BE2C (cell line): Measurements from ENCODE around the gene TBC1D16.
A peak's percentile ranks its signal among the peaks of the same experiment; 100 is the strongest.

Experiments used
- DNase-seq: peaks from one replicate; pipeline ENCODE4 v3.0.0-alpha.2; 2020
- H3K27me3 ChIP-seq: fragments of 250-450 bp; sonication (Bioruptor Pico); 2 replicates; pipeline ENCODE4 v1.5.1; 2020; ENCODE audit warnings: mild to moderate bottlenecking
- H3K36me3 ChIP-seq: fragments of 250-450 bp; sonication (Bioruptor Pico); 2 replicates; pipeline ENCODE4 v1.5.1; 2020; ENCODE audit warnings: mild to moderate bottlenecking
- H3K4me1 ChIP-seq: fragments of 250-450 bp; sonication (Bioruptor Pico); 2 replicates; pipeline ENCODE4 v1.5.1; 2020
- H3K4me3 ChIP-seq: 2 replicates; pipeline ENCODE4 v1.5.1; 2011; ENCODE audit warnings: low read depth, low read length
- H3K9me3 ChIP-seq: fragments of 250-450 bp; sonication (Bioruptor Pico); 2 replicates; pipeline ENCODE4 v1.5.1; 2020
- TF ChIP-seq, protein P1 (sequence below): IDR thresholded peaks from 2 replicates; pipeline ENCODE4 v1.5.1; 2012; ENCODE audit warnings: mild to moderate bottlenecking, low read depth, low read length

TBC1D16 gene

DNA sequence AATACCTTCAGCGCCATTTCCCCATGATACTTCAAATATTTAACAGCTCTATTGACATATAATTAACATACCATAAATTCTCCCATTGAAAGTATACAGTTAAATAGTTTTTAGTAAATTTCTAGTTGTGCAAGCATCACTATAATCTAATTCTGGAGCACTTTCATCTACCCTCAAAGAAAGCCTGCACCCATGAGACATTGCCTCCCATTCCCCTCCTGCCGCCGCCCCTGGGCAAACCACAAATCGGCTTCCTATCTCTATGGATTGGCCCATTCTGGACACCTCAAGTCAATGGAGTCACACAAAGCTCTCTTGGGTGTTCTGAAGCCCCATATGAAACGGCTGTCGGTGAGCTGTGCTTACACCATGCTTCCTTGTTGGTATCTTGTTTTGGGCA, 119.2 kb downstream of the TBC1D16 start:
- no peaks in the 10 kb centered on the region for H3K9me3 ChIP-seq
- H3K4me1 ChIP-seq = peaks cover 3% of the 10 kb centered on the region; the same call in 1 of the 2 replicates
- DNase-seq = no peak
- H3K36me3 ChIP-seq = no peaks in the 10 kb centered on the region
- H3K4me3 ChIP-seq = no peak overlapping the region
- TF ChIP-seq, protein P1, sequence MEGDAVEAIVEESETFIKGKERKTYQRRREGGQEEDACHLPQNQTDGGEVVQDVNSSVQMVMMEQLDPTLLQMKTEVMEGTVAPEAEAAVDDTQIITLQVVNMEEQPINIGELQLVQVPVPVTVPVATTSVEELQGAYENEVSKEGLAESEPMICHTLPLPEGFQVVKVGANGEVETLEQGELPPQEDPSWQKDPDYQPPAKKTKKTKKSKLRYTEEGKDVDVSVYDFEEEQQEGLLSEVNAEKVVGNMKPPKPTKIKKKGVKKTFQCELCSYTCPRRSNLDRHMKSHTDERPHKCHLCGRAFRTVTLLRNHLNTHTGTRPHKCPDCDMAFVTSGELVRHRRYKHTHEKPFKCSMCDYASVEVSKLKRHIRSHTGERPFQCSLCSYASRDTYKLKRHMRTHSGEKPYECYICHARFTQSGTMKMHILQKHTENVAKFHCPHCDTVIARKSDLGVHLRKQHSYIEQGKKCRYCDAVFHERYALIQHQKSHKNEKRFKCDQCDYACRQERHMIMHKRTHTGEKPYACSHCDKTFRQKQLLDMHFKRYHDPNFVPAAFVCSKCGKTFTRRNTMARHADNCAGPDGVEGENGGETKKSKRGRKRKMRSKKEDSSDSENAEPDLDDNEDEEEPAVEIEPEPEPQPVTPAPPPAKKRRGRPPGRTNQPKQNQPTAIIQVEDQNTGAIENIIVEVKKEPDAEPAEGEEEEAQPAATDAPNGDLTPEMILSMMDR = no peak
- no peaks in the 10 kb centered on the region for H3K27me3 ChIP-seq

DNA sequence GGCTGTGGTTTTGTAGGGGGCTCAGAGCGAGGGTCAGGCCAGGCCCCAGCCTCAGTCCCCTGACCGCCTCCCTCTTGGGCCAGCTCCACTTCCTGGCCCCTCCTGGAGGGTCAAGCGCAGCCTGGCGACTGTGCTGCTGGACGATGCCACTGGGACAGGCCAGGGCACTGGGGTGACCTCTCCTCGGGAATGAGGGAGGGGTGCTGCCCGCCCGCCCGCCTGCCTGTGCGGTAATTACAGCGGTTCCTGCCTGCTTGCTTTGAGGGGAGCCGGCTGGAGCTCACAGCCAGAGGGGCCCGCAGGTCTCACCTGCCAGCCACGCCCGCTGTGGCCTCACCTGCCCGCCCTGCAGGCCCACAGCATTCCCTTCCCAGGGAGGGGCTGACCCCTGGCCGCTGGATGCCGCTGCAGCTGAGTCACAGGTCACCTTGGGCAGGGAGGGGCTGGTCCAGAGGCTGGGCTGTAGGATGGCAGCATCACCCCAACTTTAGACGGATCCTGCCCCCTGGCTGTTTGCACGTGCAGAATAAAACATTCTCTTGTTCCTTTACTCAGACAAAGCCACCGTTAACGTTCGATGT, 119.7 kb downstream of the TBC1D16 start:
- no peaks in the 10 kb centered on the region for H3K9me3 ChIP-seq
- no peak for DNase-seq
- H3K27me3 ChIP-seq = no peaks in the 10 kb centered on the region
- H3K4me1 ChIP-seq = peaks cover 3% of the 10 kb centered on the region; the same call in 1 of the 2 replicates
- TF ChIP-seq, protein P1 = peak; percentile 30; the same call in 1 of the 2 replicates
- H3K36me3 ChIP-seq = no peaks in the 10 kb centered on the region
- H3K4me3 ChIP-seq = no peak overlapping the region

DNA sequence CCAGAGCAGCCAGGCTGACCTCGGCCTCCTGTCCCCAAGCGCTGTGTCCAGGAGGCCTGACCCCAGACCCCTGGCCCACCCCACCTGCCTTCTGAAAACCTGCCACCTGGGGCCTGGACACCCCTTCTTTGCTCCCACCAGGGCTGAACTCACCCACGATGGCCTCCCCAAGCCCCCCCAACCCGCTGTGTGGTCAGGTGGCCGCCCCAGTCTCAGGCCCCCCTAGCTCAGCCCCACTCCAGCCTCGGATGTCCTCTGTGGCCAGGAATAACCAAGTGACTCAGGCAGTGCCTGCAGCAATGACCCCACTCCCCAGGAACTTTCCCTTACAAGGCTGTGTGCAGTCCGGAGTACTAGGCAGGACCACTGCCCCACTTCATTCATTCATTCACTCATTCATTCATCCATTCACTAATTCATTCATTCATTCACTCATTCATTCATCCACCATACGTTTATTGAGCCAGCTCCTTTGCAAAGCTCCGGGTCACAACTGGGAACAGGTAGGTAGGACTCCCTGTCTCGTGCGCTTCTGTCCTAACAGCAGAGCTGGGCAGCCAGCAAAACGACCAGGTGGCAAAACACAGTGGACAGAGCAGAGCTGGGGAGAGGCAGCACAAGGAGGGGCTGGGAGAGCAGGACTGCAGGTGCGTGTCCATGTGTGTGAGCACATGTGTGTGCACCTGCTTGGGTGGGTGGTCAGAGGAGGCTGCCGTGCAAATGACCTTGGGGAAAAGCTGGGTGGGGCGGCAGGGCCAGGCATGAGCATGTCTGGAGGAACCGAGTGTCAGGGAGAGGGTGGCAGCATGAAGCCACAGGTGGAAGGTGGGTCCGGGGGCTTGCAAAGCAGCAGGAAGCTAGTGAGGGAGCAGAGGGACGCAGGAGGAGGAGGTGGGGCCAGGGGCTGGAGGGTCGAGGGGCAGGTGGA, 120.6 kb downstream of the TBC1D16 start:
- no peaks in the 10 kb centered on the region for H3K9me3 ChIP-seq
- no peak overlapping the region for H3K4me3 ChIP-seq
- TF ChIP-seq, protein P1 = no peak
- no peaks in the 10 kb centered on the region for H3K36me3 ChIP-seq
- peaks cover 3% of the 10 kb centered on the region; the same call in 1 of the 2 replicates for H3K4me1 ChIP-seq
- no peaks in the 10 kb centered on the region for H3K27me3 ChIP-seq
- DNase-seq = no peak

DNA sequence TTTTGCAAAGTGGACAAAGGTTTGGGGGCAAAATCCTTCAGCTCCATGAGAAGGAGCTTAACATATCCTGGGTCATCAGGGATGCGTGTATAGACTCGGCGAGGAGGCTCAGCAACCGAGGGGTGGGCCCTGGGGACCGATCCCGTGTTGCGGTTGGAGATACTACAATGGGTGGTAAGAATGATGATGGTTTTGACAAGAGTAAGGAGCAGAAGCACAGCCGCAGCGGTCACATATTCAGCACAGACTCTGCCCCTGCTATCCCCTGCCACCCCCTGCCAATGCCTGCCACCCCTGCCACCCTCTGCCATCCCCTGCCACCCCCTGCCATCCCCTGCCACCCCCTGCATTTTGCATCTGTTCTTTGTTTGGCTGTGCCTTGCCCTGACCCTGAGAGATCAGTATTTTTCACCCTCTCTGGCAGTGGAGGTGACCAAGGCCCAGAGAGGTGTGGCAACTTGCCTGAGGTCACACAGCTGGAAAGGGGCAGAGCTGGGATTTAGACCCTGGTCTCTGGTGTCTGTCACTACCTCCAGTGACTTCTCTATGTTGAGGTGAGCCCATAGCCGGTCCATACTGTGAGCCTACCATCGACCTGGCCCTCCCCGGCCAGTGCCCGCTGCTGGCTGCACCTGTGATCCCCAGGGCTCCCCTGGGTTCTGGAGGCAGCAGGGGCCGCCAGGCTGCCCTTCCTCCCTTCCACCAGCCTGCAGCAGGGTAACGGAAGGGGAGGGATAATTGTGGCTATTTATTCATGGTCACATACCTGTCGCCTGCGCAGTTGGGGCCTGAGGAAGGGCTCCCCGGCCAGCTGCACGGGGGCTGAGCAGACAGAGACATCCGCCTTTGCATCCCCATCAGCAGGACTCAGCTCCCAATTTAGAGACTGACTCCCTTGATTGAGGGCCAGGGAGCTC, 121.5 kb downstream of the TBC1D16 start:
- H3K4me3 ChIP-seq = no peak overlapping the region
- no peaks in the 10 kb centered on the region for H3K36me3 ChIP-seq
- H3K4me1 ChIP-seq = no peaks in the 10 kb centered on the region; the same call in 1 of the 2 replicates
- no peaks in the 10 kb centered on the region for H3K27me3 ChIP-seq
- no peak for DNase-seq
- no peaks in the 10 kb centered on the region for H3K9me3 ChIP-seq
- TF ChIP-seq, protein P1 = no peak

DNA sequence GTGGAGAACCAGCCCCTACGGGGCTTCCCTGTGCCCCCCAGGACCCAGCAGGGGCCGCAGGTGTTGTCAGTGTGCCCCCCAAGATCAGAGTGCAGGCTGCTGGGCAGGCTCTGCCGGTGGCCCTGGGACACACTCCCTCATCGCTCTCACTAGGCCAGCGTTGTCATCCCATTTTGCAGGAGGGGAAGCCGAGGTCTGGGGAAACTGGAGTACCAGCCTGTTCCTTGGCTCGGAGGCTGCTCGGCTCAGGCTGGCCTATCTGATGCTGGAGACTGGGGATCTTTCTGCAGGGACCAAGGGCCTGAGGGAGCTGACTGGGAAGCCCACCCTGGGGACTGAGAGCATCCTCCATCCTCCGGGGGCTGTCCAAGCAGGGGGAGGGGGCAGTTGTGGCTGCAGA, 122.2 kb downstream of the TBC1D16 start:
- Histone ChIP-seq H3K27me3 (no peaks in the 10 kb centered on the region), H3K4me1 (no peaks in the 10 kb centered on the region), H3K4me3 (no peak overlapping the region), H3K9me3 (no peaks in the 10 kb centered on the region), H3K36me3 (no peaks in the 10 kb centered on the region)
- no peak for DNase-seq
- TF ChIP-seq, protein P1 = no peak
